HEK293T (cell line): ENCODE data around the gene HACD2.

ENCODE experiments used
- ELF4 ChIP-seq: fragments of 450-650 bp; IDR thresholded peaks from 2 replicates; pipeline ENCODE4 v1.6.1; 2017; ENCODE audit warnings: antibody characterized with exemption
- FOXK2 ChIP-seq: fragments of 450-650 bp; IDR thresholded peaks from 2 replicates; pipeline ENCODE4 v1.6.1; 2016; ENCODE audit warnings: mild to moderate bottlenecking
- HDGF ChIP-seq: fragments of 450-650 bp; IDR thresholded peaks from 2 replicates; pipeline ENCODE4 v1.6.1; 2017; ENCODE audit warnings: antibody characterized with exemption, borderline replicate concordance
- LEF1 ChIP-seq: fragments of 450-650 bp; IDR thresholded peaks from 2 replicates; pipeline ENCODE4 v1.6.1; 2017; ENCODE audit warnings: mild to moderate bottlenecking, borderline replicate concordance
- SP1 ChIP-seq: fragments of 450-650 bp; IDR thresholded peaks from 2 replicates; pipeline ENCODE4 v1.6.1; 2017
- SUZ12 ChIP-seq: fragments of 450-650 bp; IDR thresholded peaks from 2 replicates; pipeline ENCODE4 v1.6.1; 2016; ENCODE audit warnings: mild to moderate bottlenecking

DNA sequence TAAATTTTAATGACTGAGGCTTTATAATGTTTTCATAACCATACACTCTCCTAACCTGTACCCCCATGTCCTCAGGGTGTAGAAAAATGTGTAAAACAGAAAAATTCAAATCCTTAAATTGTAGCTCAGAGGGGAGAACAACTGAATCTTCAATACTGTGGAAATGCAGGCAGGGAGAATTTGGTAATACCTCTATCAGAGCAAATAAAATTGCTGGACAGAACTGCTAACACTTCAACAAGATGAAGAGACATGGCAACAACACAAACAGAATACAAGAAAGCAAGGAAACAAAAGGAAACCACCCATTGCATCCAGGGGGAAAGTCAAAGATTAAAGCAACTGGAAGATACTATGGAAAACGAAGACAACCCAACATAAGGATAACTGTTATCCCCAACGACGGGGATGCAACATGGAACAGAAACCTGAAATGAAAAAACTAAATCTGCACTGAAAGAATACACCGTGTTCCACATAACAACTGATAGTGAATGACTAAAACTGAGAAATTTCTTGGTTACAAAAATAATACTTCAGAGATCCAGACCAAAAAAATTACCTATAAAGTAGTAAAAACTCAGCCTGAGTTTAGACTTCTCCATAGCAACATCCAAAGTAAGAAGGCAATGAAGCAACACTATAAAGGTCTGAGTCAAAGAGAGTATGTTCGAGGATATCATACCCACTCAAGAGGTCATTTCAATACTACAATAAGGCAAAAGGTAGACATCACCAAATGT, 48.5 kb downstream of the HACD2 start:
- TF ChIP-seq SP1, result no peak
- TF ChIP-seq LEF1, result no peak
- TF ChIP-seq HDGF, result no peak
- no peak for TF ChIP-seq SUZ12
- TF ChIP-seq ELF4, result no peak
- TF ChIP-seq FOXK2, result no peak
